ENCODE data around the gene ATCAY.

Gene ATCAY

GRCh38 chr19:3897936-3898335 is 17.5 kb downstream of the ATCAY start:
- no peak for TF ChIP-seq CTCF (IDR thresholded peaks at IDR 0.05)
- Histone ChIP-seq H3K36me3 (ENCODE audit: control insufficient read depth, insufficient read depth, low read length) (no peaks in the 10 kb centered on the region), H3K27ac (no peak overlapping the region), H3K4me1 (no peaks in the 10 kb centered on the region), H3K4me2 (ENCODE audit: low read length) (no peak overlapping the region), H3K4me3 (ENCODE audit: low read depth, low read length) (no peak overlapping the region), H3K79me2 (no peaks in the 10 kb centered on the region), H3K9ac (no peak overlapping the region), H3K9me3 (ENCODE audit: control insufficient read depth, low read length) (no peaks in the 10 kb centered on the region), H2AFZ (no peak overlapping the region), H3K27me3 (ENCODE audit: control insufficient read depth, insufficient read depth, low read length) (no peaks in the 10 kb centered on the region)

GRCh38 chr19:3898426-3898825 is 17.9 kb downstream of the ATCAY start:
- Histone ChIP-seq H3K4me3 (ENCODE audit: low read depth, low read length) (no peak overlapping the region), H3K9ac (no peak overlapping the region), H2AFZ (no peak overlapping the region), H3K4me2 (ENCODE audit: low read length) (no peak overlapping the region), H3K27ac (no peak overlapping the region), H3K4me1 (no peaks in the 10 kb centered on the region), H3K79me2 (no peaks in the 10 kb centered on the region), H3K27me3 (ENCODE audit: control insufficient read depth, insufficient read depth, low read length) (no peaks in the 10 kb centered on the region), H3K9me3 (ENCODE audit: control insufficient read depth, low read length) (no peaks in the 10 kb centered on the region), H3K36me3 (ENCODE audit: control insufficient read depth, insufficient read depth, low read length) (no peaks in the 10 kb centered on the region)
- no peak for TF ChIP-seq CTCF (IDR thresholded peaks at IDR 0.05)

- Histone ChIP-seq H3K4me1 (no peaks in the 10 kb centered on the region), H3K36me3 (ENCODE audit: control insufficient read depth, insufficient read depth, low read length) (no peaks in the 10 kb centered on the region), H3K27me3 (ENCODE audit: control insufficient read depth, insufficient read depth, low read length) (no peaks in the 10 kb centered on the region), H2AFZ (no peak overlapping the region), H3K9ac (no peak overlapping the region), H3K9me3 (ENCODE audit: control insufficient read depth, low read length) (no peaks in the 10 kb centered on the region), H3K4me3 (ENCODE audit: low read depth, low read length) (no peak overlapping the region), H3K79me2 (no peaks in the 10 kb centered on the region), H3K4me2 (ENCODE audit: low read length) (no peak overlapping the region), H3K27ac (no peak overlapping the region)
- TF ChIP-seq CTCF (IDR thresholded peaks at IDR 0.05), result no peak
These were observed 19.2 kb downstream of the ATCAY start for GRCh38 chr19:3899531-3900294.

- Histone ChIP-seq H3K27ac (no peak overlapping the region), H3K4me3 (ENCODE audit: low read depth, low read length) (no peak overlapping the region), H3K4me1 (no peaks in the 10 kb centered on the region), H3K79me2 (no peaks in the 10 kb centered on the region), H3K27me3 (ENCODE audit: control insufficient read depth, insufficient read depth, low read length) (no peaks in the 10 kb centered on the region), H3K36me3 (ENCODE audit: control insufficient read depth, insufficient read depth, low read length) (no peaks in the 10 kb centered on the region), H3K4me2 (ENCODE audit: low read length) (no peak overlapping the region), H2AFZ (no peak overlapping the region), H3K9me3 (ENCODE audit: control insufficient read depth, low read length) (no peaks in the 10 kb centered on the region), H3K9ac (no peak overlapping the region)
- no peak for TF ChIP-seq CTCF (IDR thresholded peaks at IDR 0.05)
These were observed 22.0 kb downstream of the ATCAY start for GRCh38 chr19:3902317-3902973.

All from parathyroid adenoma (tissue), 2 donors.